Iris pigment epithelial cell (primary cell): ENCODE data around the gene RNGTT.
"Not testable (repeated sequence)": the region's sequence is repeated elsewhere in the genome, so short reads cannot be mapped to it uniquely, and the experiment has no call there.

ENCODE experiments used
- DNase-seq: peaks from one replicate; pipeline ENCODE4 v3.0.0-alpha.2; 2011; ENCODE audit warnings: low read depth

Gene RNGTT

GRCh38 chr6:88910922-88911778 is 52.3 kb downstream of the RNGTT start:
- no peak for DNase-seq

GRCh38 chr6:88908598-88909548 is 54.5 kb downstream of the RNGTT start:
- peak; percentile 23 for DNase-seq

DNA sequence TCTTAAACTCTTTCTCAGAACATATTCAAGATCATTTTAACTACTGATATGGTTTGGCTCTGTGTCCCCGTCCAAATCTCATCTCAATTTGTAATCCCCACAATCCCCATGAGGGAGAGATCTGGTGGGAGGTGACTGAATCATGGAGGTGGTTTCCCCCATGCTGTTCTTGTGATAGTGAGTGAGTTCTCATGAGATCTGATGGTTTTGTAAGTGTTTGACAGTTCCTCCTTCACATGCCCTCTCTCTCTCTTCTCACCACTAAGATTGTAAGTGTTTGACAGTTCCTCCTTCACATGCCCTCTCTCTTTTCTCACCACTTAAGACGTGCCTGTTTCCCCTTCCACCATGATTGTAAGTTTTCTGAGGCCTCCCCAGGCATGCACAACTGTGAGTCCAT is 56.3 kb downstream of the RNGTT start:
- not testable (repeated sequence) for DNase-seq

GRCh38 chr6:88899569-88900316 is 63.7 kb downstream of the RNGTT start:
- no peak for DNase-seq

GRCh38 chr6:88895911-88896310 is 67.5 kb downstream of the RNGTT start:
- DNase-seq: no peak

GRCh38 chr6:88890860-88891845 is 72.3 kb downstream of the RNGTT start:
- peak; percentile 67 for DNase-seq

DNA sequence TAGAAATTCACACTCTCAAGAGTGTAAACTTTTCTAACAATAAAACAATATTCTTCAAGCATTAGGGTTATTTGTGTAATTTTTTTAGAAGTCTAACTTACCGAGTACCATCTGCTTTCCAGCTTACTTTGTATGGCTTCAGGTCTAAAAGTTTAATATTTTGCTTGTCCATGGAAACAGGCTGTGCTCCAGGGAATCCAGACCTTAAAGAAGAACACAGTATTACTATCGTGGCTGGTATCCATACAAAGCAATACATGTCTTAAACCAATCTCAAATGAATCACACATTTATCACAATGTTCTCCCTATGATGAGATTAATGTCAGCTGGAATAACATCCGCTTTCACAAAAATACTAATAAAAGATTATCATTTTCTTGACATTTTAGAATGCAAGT is 73.0 kb downstream of the RNGTT start:
- no peak for DNase-seq

DNA sequence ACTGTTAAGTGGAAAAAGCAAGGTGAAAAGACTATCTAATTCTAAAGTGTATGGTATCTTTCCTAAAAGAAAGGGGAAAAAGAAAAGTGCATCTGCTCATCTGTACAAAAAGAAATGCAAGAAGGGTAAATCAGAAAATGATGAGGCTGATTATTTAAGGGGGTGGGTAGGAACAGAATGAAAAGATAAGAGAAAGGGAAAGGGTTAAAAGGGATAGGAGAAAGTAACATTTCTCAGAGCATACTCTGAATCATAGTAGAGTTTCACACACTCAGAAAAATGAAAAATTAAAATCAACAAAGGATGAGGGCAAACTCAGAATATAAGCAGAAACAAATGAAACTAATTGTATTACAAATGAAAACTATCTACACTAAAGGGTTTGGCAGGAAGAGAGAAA is 79.1 kb downstream of the RNGTT start:
- DNase-seq: no peak

DNA sequence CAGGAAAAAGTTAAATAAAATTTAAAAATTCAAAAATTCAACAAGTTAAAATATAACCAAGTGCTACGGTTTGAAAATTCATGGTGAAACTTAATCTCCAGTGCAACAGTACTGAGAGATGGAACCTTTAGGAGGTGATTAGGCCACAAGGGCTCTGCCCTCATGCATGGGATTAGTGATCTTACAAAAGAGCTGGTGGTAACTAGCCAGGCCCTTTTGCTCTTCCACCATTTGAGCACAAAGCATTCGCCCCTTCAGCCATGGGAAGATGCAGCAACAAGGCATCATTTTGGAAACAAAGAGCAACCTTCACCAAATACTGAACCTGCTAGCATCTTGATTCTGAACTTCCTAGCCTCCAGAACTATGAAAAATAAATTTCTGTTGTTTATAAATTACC is 80.9 kb downstream of the RNGTT start:
- no peak for DNase-seq

- DNase-seq: peak; percentile 14
These were observed 82.0 kb downstream of the RNGTT start for GRCh38 chr6:88881451-88881850.

- DNase-seq: no peak
These were observed 83.4 kb downstream of the RNGTT start for GRCh38 chr6:88880021-88880420.

GRCh38 chr6:88877893-88878292 is 85.5 kb downstream of the RNGTT start:
- DNase-seq: no peak

GRCh38 chr6:88872962-88873361 is 90.5 kb downstream of the RNGTT start:
- no peak for DNase-seq

- no peak for DNase-seq
These were observed 91.9 kb downstream of the RNGTT start for GRCh38 chr6:88871498-88871897.

- peak; percentile 71 for DNase-seq
These were observed 92.6 kb downstream of the RNGTT start for GRCh38 chr6:88870717-88871330.

DNA sequence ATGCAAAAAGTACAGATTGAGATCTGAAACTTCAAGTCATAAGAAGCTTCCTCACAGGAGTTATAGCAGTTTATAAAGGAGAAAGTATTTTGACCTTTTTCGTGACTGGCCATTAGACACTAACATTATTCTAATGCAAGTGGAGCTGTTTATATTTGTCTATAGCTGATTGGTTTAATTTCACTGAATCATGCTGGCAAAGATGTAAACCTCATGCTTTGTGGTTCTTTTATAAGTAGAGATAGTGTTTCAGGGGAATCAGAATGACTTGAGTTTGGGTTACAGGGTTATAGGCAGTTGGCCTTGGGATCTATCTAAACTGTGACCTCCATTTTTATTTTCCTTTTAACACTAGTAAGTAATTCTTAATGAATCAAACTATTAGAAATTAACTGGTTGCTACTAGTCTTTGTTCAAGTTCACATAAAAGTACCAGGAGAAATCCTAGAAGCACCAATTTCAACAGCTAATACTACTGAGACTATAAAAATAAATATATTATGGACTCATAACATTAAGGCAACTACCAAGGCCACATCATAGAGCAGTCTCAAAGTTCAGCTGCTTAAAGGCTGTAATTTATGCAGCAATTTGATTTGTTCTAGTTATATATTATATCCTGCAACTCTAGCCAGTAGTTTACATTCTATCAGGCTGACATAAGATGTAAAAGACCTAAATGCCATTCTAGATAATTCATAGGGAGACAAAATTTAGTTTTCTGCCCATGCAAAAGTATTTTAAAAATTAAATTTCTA is 94.0 kb downstream of the RNGTT start:
- peak; percentile 70 for DNase-seq

DNA sequence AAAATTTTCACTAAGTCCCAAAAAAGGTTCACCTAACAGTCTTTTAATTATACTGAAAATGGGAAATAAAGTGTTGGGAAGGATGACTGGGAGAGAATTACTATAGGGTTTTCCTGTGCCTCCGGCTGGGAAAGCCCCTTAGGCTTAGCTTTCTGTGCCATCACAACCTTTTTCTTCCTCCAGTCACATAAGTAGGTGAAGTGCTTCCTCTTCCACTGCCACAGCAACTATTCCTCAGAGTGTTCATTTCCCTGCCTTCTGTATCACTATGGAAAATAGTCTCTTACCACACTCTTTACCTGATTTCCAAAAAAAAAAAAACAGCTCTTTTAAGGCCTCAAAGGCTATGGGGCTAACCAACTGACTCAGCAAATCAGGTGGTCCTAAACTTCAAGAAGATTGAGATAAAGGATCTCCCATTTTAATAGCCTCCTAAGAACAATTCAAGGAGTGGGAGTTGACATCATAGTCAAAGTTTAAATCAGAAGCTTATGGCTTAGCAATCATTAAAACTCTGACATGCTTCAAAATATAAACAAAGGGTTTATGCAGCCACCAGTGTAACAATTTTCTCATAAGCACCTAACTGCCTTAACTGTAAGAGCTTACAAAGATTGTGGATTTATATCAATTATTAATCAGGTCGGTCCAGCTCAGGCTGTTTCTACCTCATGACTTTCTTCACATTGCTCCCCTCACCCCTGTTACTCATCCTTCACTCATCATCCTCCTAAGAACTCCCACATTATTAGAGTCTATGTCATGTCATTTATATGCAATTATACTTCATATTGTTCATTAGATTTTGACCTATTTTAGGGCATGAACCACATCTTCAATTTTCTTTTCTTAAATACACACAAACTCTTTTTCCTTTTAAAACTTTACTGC is 95.3 kb downstream of the RNGTT start:
- peak; percentile 70 for DNase-seq

DNA sequence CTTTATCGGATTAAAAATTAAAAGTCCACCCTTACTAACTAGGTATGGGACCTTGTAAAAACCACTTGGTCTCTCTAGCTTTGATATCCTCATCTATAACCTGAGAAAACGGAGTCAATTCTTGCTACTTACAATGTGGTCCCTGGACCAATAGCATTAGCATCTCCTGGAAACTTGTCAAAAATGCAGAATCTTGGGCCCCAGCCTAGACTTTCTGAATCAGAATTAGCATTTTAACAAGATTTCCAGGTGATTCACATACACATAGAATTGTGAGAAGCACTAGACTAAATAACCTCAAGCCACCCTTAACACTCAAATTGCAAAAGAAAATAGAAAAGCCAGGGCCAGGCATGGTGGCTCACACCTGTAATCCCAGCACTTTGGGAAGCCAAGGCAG is 96.6 kb downstream of the RNGTT start:
- DNase-seq: no peak

- no peak for DNase-seq
These were observed 98.1 kb downstream of the RNGTT start for GRCh38 chr6:88865275-88865674.
